Large intestine (tissue), 3 donors: ENCODE results near the gene APEX2. TPM values are rescaled to one million over a fixed set of nuclear protein-coding genes. Genes with fewer than 3 reads are reported as not detected.

ENCODE experiments used
- DNase-seq, 2 donors: peaks; one replicate each; pipeline versions ENCODE4 v3.0.0 to v3.0.0-alpha.2; 2013
- H3K27ac ChIP-seq: one replicate; pipeline ENCODE4 v1.5.1; 2013; ENCODE audit warnings: low read length
- H3K27me3 ChIP-seq: 2 replicates; pipeline ENCODE4 v1.6.1; 2013; ENCODE audit warnings: low read length; ENCODE audit not compliant: control insufficient read depth, insufficient read depth
- H3K36me3 ChIP-seq: 2 replicates; pipeline ENCODE4 v1.6.1; 2013; ENCODE audit warnings: low read length; ENCODE audit not compliant: control insufficient read depth, insufficient read depth
- H3K4me1 ChIP-seq: one replicate; pipeline ENCODE4 v1.6.1; 2013; ENCODE audit warnings: low read length; ENCODE audit not compliant: control insufficient read depth, insufficient read depth
- H3K4me3 ChIP-seq: one replicate; pipeline ENCODE4 v1.5.1; 2013; ENCODE audit warnings: low read length
- H3K9me3 ChIP-seq: one replicate; pipeline ENCODE4 v1.6.1; 2013; ENCODE audit warnings: mild to moderate bottlenecking, low read depth, low read length, moderate library complexity; ENCODE audit not compliant: control insufficient read depth
- WGBS: methylation state at CpG from one replicate; pipeline ENCODE4 v1.1.5; 2013; ENCODE audit warnings: low lambda C conversion rate; ENCODE audit not compliant: insufficient coverage; 5-methylcytosine and 5-hydroxymethylcytosine counted together
- polyA plus RNA-seq: library from polyadenylated mRNA; unstranded; fragments of 120-200 nt; gene quantifications from one replicate; pipeline ENCODE4 v1.2.1, GENCODE V29; 2013

Gene APEX2
- polyA plus RNA-seq, 1 donor: 14.6 TPM

GRCh38 chrX:55008571-55009358 lies 8.6 kb downstream of the APEX2 start:
- whole genome bisulfite sequencing: no CpG with 5 or more reads among the region's 9 CpGs
- no peaks in the 10 kb centered on the region for H3K27me3 ChIP-seq
- no peaks in the 10 kb centered on the region for H3K9me3 ChIP-seq
- DNase-seq: peak in 1 of 2 donors; percentile 18
- peaks cover 30% of the 10 kb centered on the region for H3K36me3 ChIP-seq
- H3K4me3 ChIP-seq: no peak overlapping the region
- H3K4me1 ChIP-seq: peaks cover 11% of the 10 kb centered on the region
- H3K27ac ChIP-seq: peak overlapping the region; percentile 95

GRCh38 chrX:55011294-55011693 lies 11.1 kb downstream of the APEX2 start:
- no CpG with 5 or more reads among the region's 2 CpGs for WGBS

GRCh38 chrX:55014897-55015299 lies 14.7 kb downstream of the APEX2 start:
- Histone ChIP-seq H3K4me1 (no peaks in the 10 kb centered on the region), H3K4me3 (no peak overlapping the region), H3K9me3 (no peaks in the 10 kb centered on the region), H3K27me3 (no peaks in the 10 kb centered on the region), H3K27ac (no peak overlapping the region), H3K36me3 (no peaks in the 10 kb centered on the region)
- WGBS: no CpG with 5 or more reads among the region's 4 CpGs
- no peak for DNase-seq

More at GRCh38 chrX:55011294-55011693, 11.1 kb downstream of the APEX2 start:
- Histone ChIP-seq H3K4me3 (no peak overlapping the region), H3K4me1 (peaks cover 11% of the 10 kb centered on the region), H3K27me3 (no peaks in the 10 kb centered on the region), H3K27ac (no peak overlapping the region), H3K9me3 (no peaks in the 10 kb centered on the region), H3K36me3 (peaks cover 7% of the 10 kb centered on the region)
- DNase-seq: no peak

- no peak for DNase-seq
- H3K27me3 ChIP-seq: no peaks in the 10 kb centered on the region
- no peaks in the 10 kb centered on the region for H3K36me3 ChIP-seq
- H3K4me1 ChIP-seq: no peaks in the 10 kb centered on the region
- no peaks in the 10 kb centered on the region for H3K9me3 ChIP-seq
- no peak overlapping the region for H3K4me3 ChIP-seq
- no peak overlapping the region for H3K27ac ChIP-seq
Measured at GRCh38 chrX:55026143-55026542, 26.0 kb downstream of the APEX2 start.

- no peak overlapping the region for H3K27ac ChIP-seq
- no peaks in the 10 kb centered on the region for H3K27me3 ChIP-seq
- no peak for DNase-seq
- no peak overlapping the region for H3K4me3 ChIP-seq
- no peaks in the 10 kb centered on the region for H3K4me1 ChIP-seq
- H3K9me3 ChIP-seq: no peaks in the 10 kb centered on the region
- WGBS: no CpG with 5 or more reads among the region's 2 CpGs
- H3K36me3 ChIP-seq: no peaks in the 10 kb centered on the region
Measured at GRCh38 chrX:55026840-55027239, 26.7 kb downstream of the APEX2 start.

GRCh38 chrX:55028040-55028439 lies 27.9 kb downstream of the APEX2 start:
- WGBS: no CpG with 5 or more reads among the region's 4 CpGs
- Histone ChIP-seq H3K4me1 (no peaks in the 10 kb centered on the region), H3K36me3 (no peaks in the 10 kb centered on the region), H3K9me3 (no peaks in the 10 kb centered on the region), H3K27me3 (no peaks in the 10 kb centered on the region), H3K4me3 (no peak overlapping the region), H3K27ac (no peak overlapping the region)
- DNase-seq: no peak

- H3K9me3 ChIP-seq: no peaks in the 10 kb centered on the region
- DNase-seq: no peak
Measured at GRCh38 chrX:55028611-55029010, 28.4 kb downstream of the APEX2 start.

GRCh38 chrX:55029291-55029690 lies 29.1 kb downstream of the APEX2 start:
- no peaks in the 10 kb centered on the region for H3K4me1 ChIP-seq
- H3K27me3 ChIP-seq: no peaks in the 10 kb centered on the region
- H3K27ac ChIP-seq: no peak overlapping the region
- no peaks in the 10 kb centered on the region for H3K36me3 ChIP-seq
- no peaks in the 10 kb centered on the region for H3K9me3 ChIP-seq
- no peak for DNase-seq
- H3K4me3 ChIP-seq: no peak overlapping the region
- WGBS: no CpG with 5 or more reads among the region's 2 CpGs

More at GRCh38 chrX:55028611-55029010, 28.4 kb downstream of the APEX2 start:
- H3K27ac ChIP-seq: no peak overlapping the region
- no peaks in the 10 kb centered on the region for H3K27me3 ChIP-seq
- no peaks in the 10 kb centered on the region for H3K36me3 ChIP-seq
- no peak overlapping the region for H3K4me3 ChIP-seq
- no peaks in the 10 kb centered on the region for H3K4me1 ChIP-seq

- Histone ChIP-seq H3K9me3 (no peaks in the 10 kb centered on the region), H3K27ac (no peak within 1 kb of the TSS), H3K36me3 (no peaks in the 10 kb centered on the region), H3K4me1 (no peaks in the 10 kb centered on the region), H3K27me3 (no peaks in the 10 kb centered on the region), H3K4me3 (no peak within 1 kb of the TSS)
- DNase-seq: no peak
- 86% methylated on average over 1 of the region's 7 CpGs for WGBS
Measured at GRCh38 chrX:55030271-55031205, 30.4 kb downstream of the APEX2 start, which contains the start of gene ALAS2. Gene ALAS2 (minus strand): TSS chrX:55030977. CDS start chrX:55026000, 4,977 bp downstream.

GRCh38 chrX:55033429-55033828 lies 33.3 kb downstream of the APEX2 start:
- no CpG with 5 or more reads among the region's 2 CpGs for WGBS
- Histone ChIP-seq H3K27me3 (no peaks in the 10 kb centered on the region), H3K27ac (no peak overlapping the region), H3K36me3 (no peaks in the 10 kb centered on the region), H3K4me1 (no peaks in the 10 kb centered on the region), H3K9me3 (no peaks in the 10 kb centered on the region), H3K4me3 (no peak overlapping the region)
- peak in 1 of 2 donors; percentile 2 for DNase-seq
